Measurements from ENCODE around the gene SVEP1. TPM values are rescaled to one million over a fixed set of nuclear protein-coding genes. Genes with fewer than 3 reads are reported as not detected.

Gene SVEP1
- total RNA-seq, 4 donors from 2014 or later = 41.9 to 71.6 (median 60.6) TPM

DNA sequence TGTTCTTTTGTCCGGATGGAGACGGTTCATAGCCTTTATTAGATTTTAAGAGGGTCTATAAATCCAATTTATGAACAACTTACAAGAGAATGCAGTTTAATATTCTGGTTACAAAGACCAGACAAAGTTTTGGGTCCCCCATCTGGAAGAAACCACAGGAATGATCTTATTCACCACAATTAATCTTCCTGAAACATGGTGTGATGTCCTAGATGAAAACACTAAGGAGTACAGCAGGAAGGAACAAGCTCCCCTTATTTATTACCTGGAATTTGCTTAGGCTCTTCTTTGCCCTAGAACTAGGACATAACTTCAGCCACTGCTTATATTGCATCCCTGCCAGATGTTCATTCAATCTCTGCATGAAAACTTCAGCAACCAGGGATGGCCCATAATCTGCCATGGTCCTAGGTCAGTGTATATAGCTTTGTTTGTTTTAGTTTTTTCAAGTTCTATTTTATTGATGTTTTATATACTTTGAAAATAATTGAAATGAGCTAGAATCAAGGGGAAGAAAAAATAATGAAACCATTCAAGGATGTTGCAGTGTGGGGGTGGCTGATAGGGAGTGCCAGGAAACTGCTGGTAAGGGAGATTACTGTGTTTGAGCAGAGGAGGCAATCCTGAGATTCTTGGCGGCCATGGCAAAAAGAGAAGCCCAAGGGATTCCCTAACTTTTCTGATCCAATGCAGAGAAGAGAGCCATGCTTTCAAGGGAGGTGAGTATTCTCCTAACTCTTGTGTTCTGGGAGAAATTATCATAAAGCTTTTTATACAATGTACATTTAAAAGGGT lies 258.7 kb downstream of the SVEP1 start:
- no peak for TF ChIP-seq POLR2AphosphoS5 (IDR thresholded peaks at IDR 0.05)
- TF ChIP-seq POLR2A (IDR thresholded peaks at IDR 0.05; ENCODE audit: low read depth) = no peak
- no peak for TF ChIP-seq EP300 (IDR thresholded peaks at IDR 0.05)
- no peak for TF ChIP-seq CTCF (IDR thresholded peaks at IDR 0.05)
- no peak overlapping the region for H3K4me3 ChIP-seq
- WGBS = 74% methylated on average over 3 of the region's 3 CpGs
- no peaks in the 10 kb centered on the region for H3K27me3 ChIP-seq
- no peaks in the 10 kb centered on the region for H3K36me3 ChIP-seq
- H3K4me1 ChIP-seq = no peaks in the 10 kb centered on the region
- H3K27ac ChIP-seq (replicated peaks in 1 of 4) = no peak overlapping the region
- no peak for DNase-seq (ENCODE audit: extremely low spot score)
- no peaks in the 10 kb centered on the region for H3K9me3 ChIP-seq
- intact Hi-C loops (cut with DNase I) = no loop called here

GRCh38 chr9:110319781-110320492 lies 259.6 kb downstream of the SVEP1 start:
- no peak for DNase-seq (ENCODE audit: extremely low spot score)
- Histone ChIP-seq H3K36me3 (no peaks in the 10 kb centered on the region), H3K27ac (replicated peaks in 1 of 4) (no peak overlapping the region), H3K4me1 (no peaks in the 10 kb centered on the region), H3K27me3 (no peaks in the 10 kb centered on the region), H3K9me3 (no peaks in the 10 kb centered on the region), H3K4me3 (no peak overlapping the region)
- TF ChIP-seq POLR2AphosphoS5 (IDR thresholded peaks at IDR 0.05) (no peak), EP300 (IDR thresholded peaks at IDR 0.05) (no peak)
- intact Hi-C loops (cut with DNase I) = no loop called here
- 86% methylated on average over 4 of the region's 4 CpGs for WGBS

DNA sequence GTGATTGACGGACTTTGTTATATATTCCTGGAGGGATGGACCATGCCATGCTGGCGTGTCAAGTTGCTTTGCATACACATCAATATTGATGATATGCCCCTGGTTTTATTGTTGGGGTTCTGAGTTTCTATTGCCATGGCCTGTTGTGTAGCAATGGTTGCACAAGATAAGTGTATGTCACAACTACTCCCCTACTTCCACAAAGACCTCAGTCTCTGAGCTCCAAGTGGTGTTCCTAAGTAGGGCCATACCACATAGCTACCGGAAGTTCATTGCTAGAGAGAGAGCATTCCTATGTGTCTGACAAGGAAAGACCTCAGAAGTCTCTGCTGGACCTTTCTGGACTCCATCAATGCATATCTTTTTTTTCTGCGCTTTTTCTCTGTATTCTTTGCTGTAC lies 261.6 kb downstream of the SVEP1 start:
- no peak overlapping the region for H3K4me3 ChIP-seq
- no peaks in the 10 kb centered on the region for H3K36me3 ChIP-seq
- 100% methylated on average over 4 of the region's 4 CpGs for WGBS
- no peak for DNase-seq (ENCODE audit: extremely low spot score)
- no peaks in the 10 kb centered on the region for H3K9me3 ChIP-seq
- intact Hi-C loops (cut with DNase I) = no loop called here
- TF ChIP-seq POLR2A (IDR thresholded peaks at IDR 0.05; ENCODE audit: low read depth) = no peak
- H3K27ac ChIP-seq (replicated peaks in 1 of 4) = no peak overlapping the region
- no peaks in the 10 kb centered on the region for H3K4me1 ChIP-seq
- no peaks in the 10 kb centered on the region for H3K27me3 ChIP-seq

DNA sequence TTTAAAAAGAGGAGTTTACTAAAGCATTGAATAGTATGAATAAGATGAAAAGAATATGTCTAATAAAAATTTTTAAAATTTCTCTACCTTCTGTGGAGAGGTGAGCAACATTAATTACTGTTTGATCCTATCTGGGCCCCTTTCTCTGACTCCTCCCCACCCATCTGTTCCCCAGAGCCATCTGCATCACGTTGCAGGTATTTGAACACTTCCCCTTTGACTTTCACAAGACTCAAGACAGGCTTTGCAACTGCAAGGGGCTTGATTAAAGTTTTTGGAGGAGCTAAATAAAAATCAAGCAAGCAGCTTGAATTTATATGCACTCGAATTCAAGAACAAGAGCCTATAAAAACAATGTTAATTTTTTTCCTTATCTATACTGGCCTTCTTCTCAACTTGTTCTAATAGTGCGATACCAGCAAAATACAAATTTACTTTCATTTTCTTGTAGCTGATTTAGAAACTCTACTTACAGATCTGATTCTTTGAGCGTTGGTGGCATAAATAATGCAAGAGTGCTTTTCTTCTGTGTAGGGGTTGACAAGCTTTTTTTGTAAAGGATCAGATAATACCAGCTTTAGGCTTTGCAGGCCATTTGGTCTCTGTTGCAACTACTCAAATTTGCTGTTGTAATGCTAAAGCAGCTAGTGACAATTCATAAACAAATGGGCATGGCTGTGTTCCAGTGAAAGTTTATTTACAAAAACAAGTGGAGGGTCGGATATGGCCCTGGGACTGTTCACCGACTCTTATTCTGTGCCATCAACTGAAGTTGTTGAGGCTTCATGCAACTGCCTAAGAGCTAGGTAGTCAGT lies 263.1 kb downstream of the SVEP1 start:
- no peaks in the 10 kb centered on the region for H3K36me3 ChIP-seq
- H3K4me3 ChIP-seq = no peak overlapping the region
- no peaks in the 10 kb centered on the region for H3K27me3 ChIP-seq
- WGBS = 50% methylated on average over 6 of the region's 6 CpGs
- no peak for TF ChIP-seq POLR2AphosphoS5 (IDR thresholded peaks at IDR 0.05)
- no peak for TF ChIP-seq POLR2A (IDR thresholded peaks at IDR 0.05; ENCODE audit: low read depth)
- TF ChIP-seq CTCF (IDR thresholded peaks at IDR 0.05) = no peak
- DNase-seq (ENCODE audit: extremely low spot score) = no peak
- H3K4me1 ChIP-seq = no peaks in the 10 kb centered on the region
- intact Hi-C loops (cut with DNase I) = no loop called here
- no peak overlapping the region for H3K27ac ChIP-seq (replicated peaks in 1 of 4)
- no peaks in the 10 kb centered on the region for H3K9me3 ChIP-seq

Small RNA genes within 50 kb of the gene (small RNA-seq; reads per million reads assigned to genes)
- 0 reads per million in 3 donors for gene RNU6-1039P

Other genes starting within 250 kb of the SVEP1 start
- not detected for gene TXNDC8, start 241.9 kb downstream of the SVEP1 start, total RNA-seq
- 1 to 10 TPM; 1.5 to 7.9 (median 5.4) TPM for gene MUSK, start 89.0 kb upstream of the SVEP1 start, total RNA-seq